ENCODE measurements around the gene USP37.
A peak's percentile ranks its signal among the peaks of the same experiment; 100 is the strongest.

The USP37 gene

GRCh38 chr2:218505754-218506371, 62.3 kb downstream of the USP37 start:
- H3K27me3 ChIP-seq (replicated peaks; ENCODE audit: control insufficient read depth, insufficient read depth, low read length): no peaks in the 10 kb centered on the region
- peaks cover 10% of the 10 kb centered on the region for H3K36me3 ChIP-seq (ENCODE audit: control insufficient read depth, insufficient read depth, low read length, severe bottlenecking)
- no peak for DNase-seq (ENCODE audit: low read depth)
- peaks cover 6% of the 10 kb centered on the region for H3K4me1 ChIP-seq (ENCODE audit: control insufficient read depth, insufficient read depth, low read length)
- no peak overlapping the region for H3K9ac ChIP-seq (ENCODE audit: low read length)
- no peaks in the 10 kb centered on the region for H3K9me3 ChIP-seq (ENCODE audit: control insufficient read depth, low read length)
- no peak overlapping the region for H3K4me3 ChIP-seq (ENCODE audit: low read length)

GRCh38 chr2:218501665-218502064, 66.5 kb downstream of the USP37 start:
- Histone ChIP-seq H3K4me3 (ENCODE audit: low read length) (peak overlapping the region; percentile 31), H3K27me3 (replicated peaks; ENCODE audit: control insufficient read depth, insufficient read depth, low read length) (no peaks in the 10 kb centered on the region), H3K4me1 (ENCODE audit: control insufficient read depth, insufficient read depth, low read length) (peaks cover 6% of the 10 kb centered on the region), H3K9me3 (ENCODE audit: control insufficient read depth, low read length) (no peaks in the 10 kb centered on the region), H3K36me3 (ENCODE audit: control insufficient read depth, insufficient read depth, low read length, severe bottlenecking) (peaks cover 12% of the 10 kb centered on the region), H3K9ac (ENCODE audit: low read length) (peak overlapping the region; percentile 26)
- DNase-seq (ENCODE audit: low read depth): peak; percentile 79

GRCh38 chr2:218500501-218501060, 67.6 kb downstream of the USP37 start:
- Histone ChIP-seq H3K9ac (ENCODE audit: low read length) (no peak overlapping the region), H3K36me3 (ENCODE audit: control insufficient read depth, insufficient read depth, low read length, severe bottlenecking) (peaks cover 19% of the 10 kb centered on the region), H3K9me3 (ENCODE audit: control insufficient read depth, low read length) (no peaks in the 10 kb centered on the region)

GRCh38 chr2:218485986-218486667, 82.0 kb downstream of the USP37 start:
- no peak for DNase-seq (ENCODE audit: low read depth)
- Histone ChIP-seq H3K9me3 (ENCODE audit: control insufficient read depth, low read length) (no peaks in the 10 kb centered on the region), H3K4me3 (ENCODE audit: low read length) (no peak overlapping the region), H3K36me3 (ENCODE audit: control insufficient read depth, insufficient read depth, low read length, severe bottlenecking) (peaks cover 16% of the 10 kb centered on the region), H3K4me1 (ENCODE audit: control insufficient read depth, insufficient read depth, low read length) (peaks cover 14% of the 10 kb centered on the region), H3K27me3 (replicated peaks; ENCODE audit: control insufficient read depth, insufficient read depth, low read length) (no peaks in the 10 kb centered on the region), H3K9ac (ENCODE audit: low read length) (no peak overlapping the region)

More at GRCh38 chr2:218500501-218501060, 67.6 kb downstream of the USP37 start:
- Histone ChIP-seq H3K4me3 (ENCODE audit: low read length) (no peak overlapping the region), H3K27me3 (replicated peaks; ENCODE audit: control insufficient read depth, insufficient read depth, low read length) (no peaks in the 10 kb centered on the region), H3K4me1 (ENCODE audit: control insufficient read depth, insufficient read depth, low read length) (peaks cover 6% of the 10 kb centered on the region)
- no peak for DNase-seq (ENCODE audit: low read depth)

GRCh38 chr2:218482651-218483050, 85.5 kb downstream of the USP37 start:
- Histone ChIP-seq H3K36me3 (ENCODE audit: control insufficient read depth, insufficient read depth, low read length, severe bottlenecking) (peaks cover 16% of the 10 kb centered on the region), H3K27me3 (replicated peaks; ENCODE audit: control insufficient read depth, insufficient read depth, low read length) (no peaks in the 10 kb centered on the region), H3K9me3 (ENCODE audit: control insufficient read depth, low read length) (no peaks in the 10 kb centered on the region), H3K4me3 (ENCODE audit: low read length) (no peak overlapping the region), H3K9ac (ENCODE audit: low read length) (no peak overlapping the region), H3K4me1 (ENCODE audit: control insufficient read depth, insufficient read depth, low read length) (peaks cover 14% of the 10 kb centered on the region)
- DNase-seq (ENCODE audit: low read depth): peak; percentile 35

- no peak overlapping the region for H3K4me3 ChIP-seq (ENCODE audit: low read length)
- no peaks in the 10 kb centered on the region for H3K27me3 ChIP-seq (replicated peaks; ENCODE audit: control insufficient read depth, insufficient read depth, low read length)
- H3K4me1 ChIP-seq (ENCODE audit: control insufficient read depth, insufficient read depth, low read length): peaks cover 25% of the 10 kb centered on the region
- no peak for DNase-seq (ENCODE audit: low read depth)
- H3K36me3 ChIP-seq (ENCODE audit: control insufficient read depth, insufficient read depth, low read length, severe bottlenecking): peaks cover 17% of the 10 kb centered on the region
- H3K9me3 ChIP-seq (ENCODE audit: control insufficient read depth, low read length): no peaks in the 10 kb centered on the region
- H3K9ac ChIP-seq (ENCODE audit: low read length): no peak overlapping the region
These were observed 88.6 kb downstream of the USP37 start for GRCh38 chr2:218479595-218479994.

GRCh38 chr2:218478544-218478943, 89.6 kb downstream of the USP37 start:
- Histone ChIP-seq H3K9me3 (ENCODE audit: control insufficient read depth, low read length) (no peaks in the 10 kb centered on the region), H3K4me3 (ENCODE audit: low read length) (no peak overlapping the region), H3K27me3 (replicated peaks; ENCODE audit: control insufficient read depth, insufficient read depth, low read length) (no peaks in the 10 kb centered on the region), H3K36me3 (ENCODE audit: control insufficient read depth, insufficient read depth, low read length, severe bottlenecking) (peaks cover 27% of the 10 kb centered on the region), H3K9ac (ENCODE audit: low read length) (no peak overlapping the region), H3K4me1 (ENCODE audit: control insufficient read depth, insufficient read depth, low read length) (peaks cover 22% of the 10 kb centered on the region)
- peak; percentile 8 for DNase-seq (ENCODE audit: low read depth)

GRCh38 chr2:218477247-218477646, 90.9 kb downstream of the USP37 start:
- Histone ChIP-seq H3K36me3 (ENCODE audit: control insufficient read depth, insufficient read depth, low read length, severe bottlenecking) (peaks cover 31% of the 10 kb centered on the region), H3K4me1 (ENCODE audit: control insufficient read depth, insufficient read depth, low read length) (peaks cover 14% of the 10 kb centered on the region), H3K27me3 (replicated peaks; ENCODE audit: control insufficient read depth, insufficient read depth, low read length) (no peaks in the 10 kb centered on the region), H3K9ac (ENCODE audit: low read length) (no peak overlapping the region), H3K4me3 (ENCODE audit: low read length) (no peak overlapping the region), H3K9me3 (ENCODE audit: control insufficient read depth, low read length) (no peaks in the 10 kb centered on the region)
- no peak for DNase-seq (ENCODE audit: low read depth)

GRCh38 chr2:218476676-218477075, 91.5 kb downstream of the USP37 start:
- H3K9ac ChIP-seq (ENCODE audit: low read length): no peak overlapping the region
- H3K9me3 ChIP-seq (ENCODE audit: control insufficient read depth, low read length): no peaks in the 10 kb centered on the region
- H3K27me3 ChIP-seq (replicated peaks; ENCODE audit: control insufficient read depth, insufficient read depth, low read length): no peaks in the 10 kb centered on the region
- no peak for DNase-seq (ENCODE audit: low read depth)
- H3K4me1 ChIP-seq (ENCODE audit: control insufficient read depth, insufficient read depth, low read length): peaks cover 19% of the 10 kb centered on the region
- H3K36me3 ChIP-seq (ENCODE audit: control insufficient read depth, insufficient read depth, low read length, severe bottlenecking): peaks cover 27% of the 10 kb centered on the region
- H3K4me3 ChIP-seq (ENCODE audit: low read length): peak overlapping the region; percentile 5

- Histone ChIP-seq H3K36me3 (ENCODE audit: control insufficient read depth, insufficient read depth, low read length, severe bottlenecking) (peaks cover 15% of the 10 kb centered on the region), H3K4me1 (ENCODE audit: control insufficient read depth, insufficient read depth, low read length) (peaks cover 19% of the 10 kb centered on the region), H3K27me3 (replicated peaks; ENCODE audit: control insufficient read depth, insufficient read depth, low read length) (no peaks in the 10 kb centered on the region), H3K4me3 (ENCODE audit: low read length) (no peak overlapping the region), H3K9me3 (ENCODE audit: control insufficient read depth, low read length) (no peaks in the 10 kb centered on the region), H3K9ac (ENCODE audit: low read length) (no peak overlapping the region)
- DNase-seq (ENCODE audit: low read depth): no peak
These were observed 93.6 kb downstream of the USP37 start for GRCh38 chr2:218474527-218474926.

- Histone ChIP-seq H3K4me1 (ENCODE audit: control insufficient read depth, insufficient read depth, low read length) (peaks cover 19% of the 10 kb centered on the region), H3K36me3 (ENCODE audit: control insufficient read depth, insufficient read depth, low read length, severe bottlenecking) (peaks cover 15% of the 10 kb centered on the region), H3K27me3 (replicated peaks; ENCODE audit: control insufficient read depth, insufficient read depth, low read length) (no peaks in the 10 kb centered on the region), H3K9me3 (ENCODE audit: control insufficient read depth, low read length) (no peaks in the 10 kb centered on the region), H3K9ac (ENCODE audit: low read length) (no peak overlapping the region), H3K4me3 (ENCODE audit: low read length) (no peak overlapping the region)
- no peak for DNase-seq (ENCODE audit: low read depth)
These were observed 95.2 kb downstream of the USP37 start for GRCh38 chr2:218472988-218473387.
